PFSK-1 (cell line): ENCODE measurements around the gene RNF169.

Experiments
- FOXP2 ChIP-seq: optimal IDR thresholded peaks from 2 replicates; pipeline ENCODE3; 2011; ENCODE audit warnings: borderline replicate concordance, control low read depth, inconsistent platforms; ENCODE audit not compliant: insufficient read depth; ENCODE audit errors: extremely low read length, extremely low read depth
- POLR2AphosphoS5 ChIP-seq: IDR thresholded peaks from 2 replicates; pipeline ENCODE4 v1.6.1; 2012; ENCODE audit warnings: low read depth, mild to moderate bottlenecking, control low read depth, low read length, moderate library complexity
- SIN3A ChIP-seq: IDR thresholded peaks from 2 replicates; pipeline ENCODE4 v1.6.1; 2012; ENCODE audit warnings: mild to moderate bottlenecking, low read length, moderate library complexity, borderline replicate concordance; ENCODE audit not compliant: insufficient read depth
- TAF1 ChIP-seq: IDR thresholded peaks from 2 replicates; pipeline ENCODE4 v1.6.1; 2012; ENCODE audit warnings: low read length, control low read depth, borderline replicate concordance; ENCODE audit not compliant: insufficient read depth
- TF ChIP-seq, protein P1 (sequence below), 2 experiments: IDR thresholded peaks; 2 replicates each; pipeline versions ENCODE4 v1.6.1 to v1.8.0; 2011 to 2012; ENCODE audit warnings: low read depth in 2 of 2, low read length in 2 of 2, control low read depth in 1 of 2, inconsistent platforms in 1 of 2, mild to moderate bottlenecking in 1 of 2, moderate library complexity in 1 of 2; ENCODE audit not compliant: insufficient read depth in 1 of 2

RNF169 gene

DNA sequence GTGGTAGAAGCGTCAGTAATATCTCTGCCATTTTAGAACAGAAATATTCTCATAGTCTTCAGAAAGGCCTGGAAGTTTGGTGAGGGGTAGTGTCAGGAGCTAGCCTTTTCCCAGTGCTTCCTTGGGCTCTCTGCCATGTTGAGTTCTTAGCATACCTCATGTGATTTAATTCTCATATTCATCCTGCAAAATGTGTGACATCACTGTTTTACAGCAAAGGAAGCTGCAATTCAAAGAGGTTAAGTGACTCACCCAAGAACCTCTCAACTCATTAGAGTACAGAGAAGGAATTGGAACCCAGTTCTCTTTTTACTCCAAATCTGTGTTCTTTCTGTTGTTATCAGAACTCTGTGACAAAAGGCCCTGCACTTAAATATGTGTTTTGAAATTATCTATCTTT, 72.1 kb downstream of the RNF169 start:
- TF ChIP-seq SIN3A: no peak
- TF ChIP-seq TAF1: no peak
- TF ChIP-seq FOXP2: no peak
- TF ChIP-seq POLR2AphosphoS5: no peak
- TF ChIP-seq, protein P1, sequence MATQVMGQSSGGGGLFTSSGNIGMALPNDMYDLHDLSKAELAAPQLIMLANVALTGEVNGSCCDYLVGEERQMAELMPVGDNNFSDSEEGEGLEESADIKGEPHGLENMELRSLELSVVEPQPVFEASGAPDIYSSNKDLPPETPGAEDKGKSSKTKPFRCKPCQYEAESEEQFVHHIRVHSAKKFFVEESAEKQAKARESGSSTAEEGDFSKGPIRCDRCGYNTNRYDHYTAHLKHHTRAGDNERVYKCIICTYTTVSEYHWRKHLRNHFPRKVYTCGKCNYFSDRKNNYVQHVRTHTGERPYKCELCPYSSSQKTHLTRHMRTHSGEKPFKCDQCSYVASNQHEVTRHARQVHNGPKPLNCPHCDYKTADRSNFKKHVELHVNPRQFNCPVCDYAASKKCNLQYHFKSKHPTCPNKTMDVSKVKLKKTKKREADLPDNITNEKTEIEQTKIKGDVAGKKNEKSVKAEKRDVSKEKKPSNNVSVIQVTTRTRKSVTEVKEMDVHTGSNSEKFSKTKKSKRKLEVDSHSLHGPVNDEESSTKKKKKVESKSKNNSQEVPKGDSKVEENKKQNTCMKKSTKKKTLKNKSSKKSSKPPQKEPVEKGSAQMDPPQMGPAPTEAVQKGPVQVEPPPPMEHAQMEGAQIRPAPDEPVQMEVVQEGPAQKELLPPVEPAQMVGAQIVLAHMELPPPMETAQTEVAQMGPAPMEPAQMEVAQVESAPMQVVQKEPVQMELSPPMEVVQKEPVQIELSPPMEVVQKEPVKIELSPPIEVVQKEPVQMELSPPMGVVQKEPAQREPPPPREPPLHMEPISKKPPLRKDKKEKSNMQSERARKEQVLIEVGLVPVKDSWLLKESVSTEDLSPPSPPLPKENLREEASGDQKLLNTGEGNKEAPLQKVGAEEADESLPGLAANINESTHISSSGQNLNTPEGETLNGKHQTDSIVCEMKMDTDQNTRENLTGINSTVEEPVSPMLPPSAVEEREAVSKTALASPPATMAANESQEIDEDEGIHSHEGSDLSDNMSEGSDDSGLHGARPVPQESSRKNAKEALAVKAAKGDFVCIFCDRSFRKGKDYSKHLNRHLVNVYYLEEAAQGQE (IDR thresholded peaks at IDR 0.05; ENCODE audit: insufficient read depth in 1 of 2, low read depth in 2 of 2, low read length in 2 of 2): no peak

- TF ChIP-seq TAF1 (no peak), POLR2AphosphoS5 (no peak), FOXP2 (no peak), SIN3A (no peak)
- TF ChIP-seq, protein P1 (IDR thresholded peaks at IDR 0.05; ENCODE audit: insufficient read depth in 1 of 2, low read depth in 2 of 2, low read length in 2 of 2): no peak
Observed at GRCh38 chr11:74822170-74822569, 73.5 kb downstream of the RNF169 start.

DNA sequence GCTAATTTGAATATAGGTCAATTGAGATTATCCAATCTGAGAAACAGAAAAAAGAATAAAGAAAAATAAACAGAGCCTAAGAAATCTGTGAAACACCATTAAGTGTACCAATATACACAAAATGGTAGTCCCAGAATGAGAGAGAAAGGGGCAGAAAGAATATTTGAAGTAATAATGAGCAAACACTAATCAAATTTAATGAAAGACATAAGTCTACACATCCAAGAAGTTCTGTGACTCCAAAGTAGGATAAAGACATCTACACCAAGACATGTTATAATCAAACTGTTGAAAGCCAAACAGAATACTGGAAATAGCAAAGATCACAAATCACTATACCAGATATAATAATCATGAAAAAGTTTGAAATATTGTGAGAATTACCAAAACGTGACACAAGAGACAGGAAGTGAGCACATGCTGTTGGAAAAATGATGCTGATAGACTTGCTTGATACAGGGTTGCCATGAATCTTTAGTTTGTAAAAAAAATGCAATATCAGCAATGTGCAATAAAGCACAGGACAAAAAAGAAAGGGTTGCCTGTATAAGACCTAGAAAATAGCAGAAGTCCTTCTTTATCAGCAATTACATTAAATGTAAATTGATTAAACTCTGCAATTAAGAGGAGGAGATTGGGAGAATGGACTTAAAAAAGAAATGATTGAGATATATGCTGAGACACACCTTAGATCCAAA, 75.8 kb downstream of the RNF169 start:
- TF ChIP-seq FOXP2 (no peak), SIN3A (no peak), POLR2AphosphoS5 (no peak), TAF1 (no peak)
- TF ChIP-seq, protein P1 (IDR thresholded peaks at IDR 0.05; ENCODE audit: insufficient read depth in 1 of 2, low read depth in 2 of 2, low read length in 2 of 2): no peak

GRCh38 chr11:74826901-74827300, 78.3 kb downstream of the RNF169 start:
- TF ChIP-seq SIN3A: no peak
- no peak for TF ChIP-seq POLR2AphosphoS5
- no peak for TF ChIP-seq FOXP2
- TF ChIP-seq, protein P1 (IDR thresholded peaks at IDR 0.05; ENCODE audit: insufficient read depth in 1 of 2, low read depth in 2 of 2, low read length in 2 of 2): no peak
- TF ChIP-seq TAF1: no peak

GRCh38 chr11:74837191-74837590, 88.5 kb downstream of the RNF169 start:
- TF ChIP-seq SIN3A: no peak
- TF ChIP-seq TAF1: no peak
- TF ChIP-seq POLR2AphosphoS5: no peak
- TF ChIP-seq, protein P1 (IDR thresholded peaks at IDR 0.05; ENCODE audit: insufficient read depth in 1 of 2, low read depth in 2 of 2, low read length in 2 of 2): no peak
